A549 treated with AZD9567 at 1 μM for 4 hours (cell line): ENCODE measurements around the gene PKIB. TPM values are rescaled to one million over a fixed set of nuclear protein-coding genes. Genes with fewer than 3 reads are reported as not detected.

Experiments
- total RNA-seq: library from RNA; stranded (reverse); fragments of 200-300 nt; extraction: Qiagen RNA extraction; gene quantifications from 5 replicates; pipeline ENCODE4 v1.2.3, GENCODE V29; 2022; ENCODE audit not compliant: insufficient read depth

PKIB gene
- total RNA-seq: 0.51 to 2.5 TPM (median 0.71 TPM) in 5 replicates

DNA sequence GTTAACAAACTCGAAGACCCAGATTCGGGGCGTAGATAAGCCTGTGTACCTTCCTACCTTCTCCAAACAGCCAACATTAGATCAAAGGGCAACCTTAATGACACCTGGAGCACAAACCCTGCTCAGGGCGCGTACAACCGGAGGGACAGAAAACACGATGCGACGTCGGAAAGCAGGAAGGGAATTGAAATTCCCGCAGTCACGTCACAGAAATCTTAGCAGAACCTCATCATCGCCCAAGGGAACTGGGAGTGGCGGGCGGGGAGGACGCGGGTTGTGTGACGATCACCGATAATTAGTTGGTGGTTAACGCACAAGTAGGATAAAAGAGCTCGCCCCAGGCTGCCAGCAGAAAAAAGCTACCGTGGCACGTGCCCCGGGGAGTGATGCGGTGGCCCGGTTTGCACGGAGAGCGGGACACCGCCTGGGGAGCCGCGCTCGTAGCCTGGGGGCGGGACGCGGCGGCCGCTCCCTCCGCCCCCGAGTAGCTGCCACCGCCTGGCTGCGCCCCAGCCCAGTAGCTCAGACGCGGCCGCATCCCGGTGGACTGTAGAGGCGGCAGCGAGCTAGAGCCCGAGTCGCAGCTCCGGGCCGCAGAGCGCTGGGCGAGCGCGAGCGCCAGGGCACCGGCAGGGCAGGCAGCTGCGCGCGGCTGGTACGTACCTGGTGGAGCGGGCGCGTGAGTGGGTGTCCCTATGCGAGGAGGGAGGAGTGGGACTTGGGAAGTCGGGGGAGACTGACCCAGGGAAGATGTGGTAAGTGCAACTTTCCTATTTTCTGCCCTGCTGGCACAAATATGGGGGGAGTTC is at the start of gene PKIB:
Gene PKIB (plus strand): TSS at position 525 of the 809 bp plus-strand sequence. CDS start 107,390 bp downstream, outside the sequence.

Other genes starting within 250 kb of the PKIB start
- gene HSF2, start 210.8 kb upstream of the PKIB start, total RNA-seq: 6.0 to 9.2 TPM (median 8.3 TPM) in 5 replicates
- gene SERINC1, start 138.6 kb upstream of the PKIB start, total RNA-seq: 70.1 to 99.5 TPM (median 87.4 TPM) in 5 replicates
- not detected in 5 replicates for gene FABP7, start 169.3 kb downstream of the PKIB start, total RNA-seq
- 2.7 to 5.5 TPM (median 3.0 TPM) in 5 replicates for gene SMPDL3A, start 178.9 kb downstream of the PKIB start, total RNA-seq